Measurements from ENCODE around the gene TSC22D4. TPM values are rescaled to one million over a fixed set of nuclear protein-coding genes. Genes with fewer than 3 reads are reported as not detected.
"Not testable (repeated sequence)": the region's sequence is repeated elsewhere in the genome, so short reads cannot be mapped to it uniquely, and the experiment has no call there.

The TSC22D4 gene
- total RNA-seq, 1 donor: 25.6 TPM

- TF ChIP-seq CTCF (IDR thresholded peaks at IDR 0.05; ENCODE audit: insufficient read depth, low read length): no peak
- no peak overlapping the region for H3K4me3 ChIP-seq (ENCODE audit: low read depth, low read length)
- no peak for DNase-seq (ENCODE audit: low read depth)
Observed at GRCh38 chr7:100464791-100465190, 14.2 kb downstream of the TSC22D4 start.

- no peak for TF ChIP-seq CTCF (IDR thresholded peaks at IDR 0.05; ENCODE audit: insufficient read depth, low read length)
- no peak within 1 kb of the TSS for H3K4me3 ChIP-seq (ENCODE audit: low read depth, low read length)
- DNase-seq (ENCODE audit: low read depth): no peak
Observed at GRCh38 chr7:100464210-100464660, 14.8 kb downstream of the TSC22D4 start, which contains the start of gene SPACDR. Gene SPACDR, minus strand, starts transcription at chr7:100464260. Its CDS starts 235 bp downstream, at chr7:100464025.

GRCh38 chr7:100457033-100457432, 22.0 kb downstream of the TSC22D4 start:
- no peak for TF ChIP-seq CTCF (IDR thresholded peaks at IDR 0.05; ENCODE audit: insufficient read depth, low read length)

GRCh38 chr7:100456562-100456961, 22.5 kb downstream of the TSC22D4 start:
- TF ChIP-seq CTCF (IDR thresholded peaks at IDR 0.05; ENCODE audit: insufficient read depth, low read length): no peak
- no peak overlapping the region for H3K4me3 ChIP-seq (ENCODE audit: low read depth, low read length)
- no peak for DNase-seq (ENCODE audit: low read depth)

More at GRCh38 chr7:100457033-100457432, 22.0 kb downstream of the TSC22D4 start:
- DNase-seq (ENCODE audit: low read depth): no peak
- H3K4me3 ChIP-seq (ENCODE audit: low read depth, low read length): no peak overlapping the region

- DNase-seq (ENCODE audit: low read depth): no peak
- no peak overlapping the region for H3K4me3 ChIP-seq (ENCODE audit: low read depth, low read length)
- no peak for TF ChIP-seq CTCF (IDR thresholded peaks at IDR 0.05; ENCODE audit: insufficient read depth, low read length)
Observed at GRCh38 chr7:100455206-100455605, 23.8 kb downstream of the TSC22D4 start.

- not testable (repeated sequence) for H3K4me3 ChIP-seq (ENCODE audit: low read depth, low read length); DNase-seq (ENCODE audit: low read depth)
Observed at GRCh38 chr7:100453854-100454253, 25.2 kb downstream of the TSC22D4 start.

- no peak for DNase-seq (ENCODE audit: low read depth)
- TF ChIP-seq CTCF (IDR thresholded peaks at IDR 0.05; ENCODE audit: insufficient read depth, low read length): no peak
- no peak overlapping the region for H3K4me3 ChIP-seq (ENCODE audit: low read depth, low read length)
Observed at GRCh38 chr7:100452513-100452912, 26.5 kb downstream of the TSC22D4 start.
